HG03439 (cell line): Measurements from ENCODE around the gene WDR82.

ENCODE experiments used
- ATAC-seq: cut with Tn5 transposase; IDR thresholded peaks from one replicate; pipeline ENCODE4 v1.9.1; 2021; ENCODE audit warnings: mild to moderate bottlenecking, moderate library complexity; ENCODE audit not compliant: unreplicated experiment

WDR82 gene

GRCh38 chr3:52210037-52210436, 68.4 kb downstream of the WDR82 start:
- ATAC-seq, result no peak

- ATAC-seq, result no peak
Measured at GRCh38 chr3:52208556-52208955, 69.9 kb downstream of the WDR82 start.

- ATAC-seq, result no peak
Measured at GRCh38 chr3:52205727-52206372, 72.6 kb downstream of the WDR82 start.
